ENCODE data around the gene CDK4. TPM values are rescaled to one million over a fixed set of nuclear protein-coding genes. Genes with fewer than 3 reads are reported as not detected.

The CDK4 gene
- total RNA-seq, 1 donor from 2014 or later = 333 TPM

GRCh38 chr12:57735952-57736740, 16.0 kb downstream of the CDK4 start:
- Mint-ChIP-seq H3K36me3 (ENCODE audit: low read depth) (no peaks in the 10 kb centered on the region), H3K27ac (ENCODE audit: unreplicated experiment) (no peak overlapping the region)

GRCh38 chr12:57735198-57735855, 16.8 kb downstream of the CDK4 start:
- H3K36me3 Mint-ChIP-seq (ENCODE audit: low read depth) = no peaks in the 10 kb centered on the region
- no peak for TF ChIP-seq CTCF (conservative IDR thresholded peaks at IDR 0.05)
- peak overlapping the region; percentile 47 for H3K4me3 Mint-ChIP-seq
- H3K4me1 Mint-ChIP-seq = peaks cover 21% of the 10 kb centered on the region
- no peaks in the 10 kb centered on the region for H3K9me3 Mint-ChIP-seq
- DNase-seq (ENCODE audit: low read depth, low spot score) = no peak
- H3K27ac Mint-ChIP-seq (ENCODE audit: unreplicated experiment) = peak overlapping the region; percentile 62
- H3K27me3 Mint-ChIP-seq (ENCODE audit: low read depth) = peaks cover 91% of the 10 kb centered on the region

More at GRCh38 chr12:57735952-57736740, 16.0 kb downstream of the CDK4 start:
- peaks cover 91% of the 10 kb centered on the region for H3K27me3 Mint-ChIP-seq (ENCODE audit: low read depth)
- peak; percentile 39 for DNase-seq (ENCODE audit: low read depth, low spot score)
- peak; percentile 29 for TF ChIP-seq CTCF (conservative IDR thresholded peaks at IDR 0.05)
- H3K4me1 Mint-ChIP-seq = peaks cover 21% of the 10 kb centered on the region
- H3K4me3 Mint-ChIP-seq = peak overlapping the region; percentile 70
- H3K9me3 Mint-ChIP-seq = no peaks in the 10 kb centered on the region

- Mint-ChIP-seq H3K27me3 (ENCODE audit: low read depth) (peaks cover 91% of the 10 kb centered on the region), H3K36me3 (ENCODE audit: low read depth) (no peaks in the 10 kb centered on the region), H3K4me1 (peaks cover 21% of the 10 kb centered on the region), H3K4me3 (peak overlapping the region; percentile 47), H3K27ac (ENCODE audit: unreplicated experiment) (no peak overlapping the region), H3K9me3 (no peaks in the 10 kb centered on the region)
- no peak for DNase-seq (ENCODE audit: low read depth, low spot score)
- no peak for TF ChIP-seq CTCF (conservative IDR thresholded peaks at IDR 0.05)
These were observed 17.5 kb downstream of the CDK4 start for GRCh38 chr12:57734591-57734990.

GRCh38 chr12:57733928-57734327, 18.2 kb downstream of the CDK4 start:
- DNase-seq (ENCODE audit: low read depth, low spot score) = no peak
- H3K36me3 Mint-ChIP-seq (ENCODE audit: low read depth) = peaks cover 2% of the 10 kb centered on the region
- no peak overlapping the region for H3K4me3 Mint-ChIP-seq
- H3K27me3 Mint-ChIP-seq (ENCODE audit: low read depth) = peaks cover 91% of the 10 kb centered on the region
- peaks cover 15% of the 10 kb centered on the region for H3K4me1 Mint-ChIP-seq
- H3K27ac Mint-ChIP-seq (ENCODE audit: unreplicated experiment) = no peak overlapping the region
- no peaks in the 10 kb centered on the region for H3K9me3 Mint-ChIP-seq
- no peak for TF ChIP-seq CTCF (conservative IDR thresholded peaks at IDR 0.05)

- H3K9me3 Mint-ChIP-seq = no peaks in the 10 kb centered on the region
- DNase-seq (ENCODE audit: low read depth, low spot score) = no peak
- no peak overlapping the region for H3K27ac Mint-ChIP-seq (ENCODE audit: unreplicated experiment)
- H3K4me3 Mint-ChIP-seq = no peak overlapping the region
- peaks cover 2% of the 10 kb centered on the region for H3K36me3 Mint-ChIP-seq (ENCODE audit: low read depth)
- H3K4me1 Mint-ChIP-seq = peaks cover 13% of the 10 kb centered on the region
- peaks cover 95% of the 10 kb centered on the region for H3K27me3 Mint-ChIP-seq (ENCODE audit: low read depth)
- no peak for TF ChIP-seq CTCF (conservative IDR thresholded peaks at IDR 0.05)
These were observed 19.1 kb downstream of the CDK4 start for GRCh38 chr12:57732726-57733593.

Data from neural crest cell (in vitro differentiated cells).